ENCODE measurements around the gene BTBD2. TPM values are rescaled to one million over a fixed set of nuclear protein-coding genes. Genes with fewer than 3 reads are reported as not detected.

The BTBD2 gene
- total and polyA plus RNA-seq, 4 donors = 7.4 to 25.1 (median 20.2) TPM

- TF ChIP-seq, protein P1, sequence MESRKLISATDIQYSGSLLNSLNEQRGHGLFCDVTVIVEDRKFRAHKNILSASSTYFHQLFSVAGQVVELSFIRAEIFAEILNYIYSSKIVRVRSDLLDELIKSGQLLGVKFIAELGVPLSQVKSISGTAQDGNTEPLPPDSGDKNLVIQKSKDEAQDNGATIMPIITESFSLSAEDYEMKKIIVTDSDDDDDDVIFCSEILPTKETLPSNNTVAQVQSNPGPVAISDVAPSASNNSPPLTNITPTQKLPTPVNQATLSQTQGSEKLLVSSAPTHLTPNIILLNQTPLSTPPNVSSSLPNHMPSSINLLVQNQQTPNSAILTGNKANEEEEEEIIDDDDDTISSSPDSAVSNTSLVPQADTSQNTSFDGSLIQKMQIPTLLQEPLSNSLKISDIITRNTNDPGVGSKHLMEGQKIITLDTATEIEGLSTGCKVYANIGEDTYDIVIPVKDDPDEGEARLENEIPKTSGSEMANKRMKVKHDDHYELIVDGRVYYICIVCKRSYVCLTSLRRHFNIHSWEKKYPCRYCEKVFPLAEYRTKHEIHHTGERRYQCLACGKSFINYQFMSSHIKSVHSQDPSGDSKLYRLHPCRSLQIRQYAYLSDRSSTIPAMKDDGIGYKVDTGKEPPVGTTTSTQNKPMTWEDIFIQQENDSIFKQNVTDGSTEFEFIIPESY (IDR thresholded peaks at IDR 0.05) = no peak
- TF ChIP-seq FOXA1 (IDR thresholded peaks at IDR 0.05) = no peak
Measured at GRCh38 chr19:2003874-2004273, 11.6 kb downstream of the BTBD2 start (continued).

DNA sequence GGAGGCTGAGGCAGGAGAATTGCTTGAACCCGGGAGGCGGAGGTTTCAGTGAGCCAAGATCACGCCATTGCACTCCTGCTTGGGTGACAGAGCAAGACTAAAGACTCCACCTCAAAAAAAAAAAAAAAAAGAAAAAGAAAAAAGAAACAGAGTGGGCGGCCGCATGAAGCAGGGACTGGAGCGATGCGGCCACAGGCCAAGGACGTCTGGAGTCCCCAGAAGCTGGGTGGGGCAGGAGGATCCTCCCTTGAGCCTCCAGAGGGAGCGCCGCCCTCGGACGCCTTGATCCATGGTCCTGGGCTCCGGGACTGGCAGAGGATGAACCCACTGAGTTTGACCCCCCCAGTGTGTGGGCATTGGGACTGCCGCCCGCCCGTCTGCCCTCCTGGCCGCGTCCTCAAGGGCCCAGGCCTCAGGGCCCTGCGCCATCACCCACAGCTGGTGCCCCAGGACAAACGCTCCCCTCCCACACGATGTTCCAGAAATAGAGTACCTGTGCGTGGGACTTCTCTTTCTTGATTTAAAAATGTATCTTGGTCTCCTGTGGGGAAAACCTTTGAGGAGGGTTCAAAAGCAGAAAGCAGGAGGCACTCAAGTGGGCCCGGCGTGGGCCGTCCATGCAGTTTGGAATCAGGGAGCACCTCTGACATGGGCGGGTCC, 15.5 kb downstream of the BTBD2 start:
- TF ChIP-seq RAD21 (IDR thresholded peaks at IDR 0.05) (no peak), JUND (IDR thresholded peaks at IDR 0.05) (no peak), EGR1 (IDR thresholded peaks at IDR 0.05; ENCODE audit: low read depth in 2 of 2) (no peak), CTCF (IDR thresholded peaks at IDR 0.05; ENCODE audit: low read depth, low read length, missing input control) (no peak), NR2F2 (IDR thresholded peaks at IDR 0.05) (no peak), TAF1 (conservative IDR thresholded peaks at IDR 0.05) (no peak), ATF3 (IDR thresholded peaks at IDR 0.05) (no peak), MAX (IDR thresholded peaks at IDR 0.05) (no peak), RXRA (IDR thresholded peaks at IDR 0.05) (no peak), FOXA2 (IDR thresholded peaks at IDR 0.05) (no peak), GABPA (IDR thresholded peaks at IDR 0.05 in 1 of 2, conservative IDR thresholded peaks at IDR 0.05 in 1 of 2) (no peak), HNF4A (conservative IDR thresholded peaks at IDR 0.05) (no peak), YY1 (IDR thresholded peaks at IDR 0.05) (no peak), HNF4G (IDR thresholded peaks at IDR 0.05) (no peak), SP1 (IDR thresholded peaks at IDR 0.05) (no peak), FOXA1 (IDR thresholded peaks at IDR 0.05) (no peak)
- TF ChIP-seq, protein P2, sequence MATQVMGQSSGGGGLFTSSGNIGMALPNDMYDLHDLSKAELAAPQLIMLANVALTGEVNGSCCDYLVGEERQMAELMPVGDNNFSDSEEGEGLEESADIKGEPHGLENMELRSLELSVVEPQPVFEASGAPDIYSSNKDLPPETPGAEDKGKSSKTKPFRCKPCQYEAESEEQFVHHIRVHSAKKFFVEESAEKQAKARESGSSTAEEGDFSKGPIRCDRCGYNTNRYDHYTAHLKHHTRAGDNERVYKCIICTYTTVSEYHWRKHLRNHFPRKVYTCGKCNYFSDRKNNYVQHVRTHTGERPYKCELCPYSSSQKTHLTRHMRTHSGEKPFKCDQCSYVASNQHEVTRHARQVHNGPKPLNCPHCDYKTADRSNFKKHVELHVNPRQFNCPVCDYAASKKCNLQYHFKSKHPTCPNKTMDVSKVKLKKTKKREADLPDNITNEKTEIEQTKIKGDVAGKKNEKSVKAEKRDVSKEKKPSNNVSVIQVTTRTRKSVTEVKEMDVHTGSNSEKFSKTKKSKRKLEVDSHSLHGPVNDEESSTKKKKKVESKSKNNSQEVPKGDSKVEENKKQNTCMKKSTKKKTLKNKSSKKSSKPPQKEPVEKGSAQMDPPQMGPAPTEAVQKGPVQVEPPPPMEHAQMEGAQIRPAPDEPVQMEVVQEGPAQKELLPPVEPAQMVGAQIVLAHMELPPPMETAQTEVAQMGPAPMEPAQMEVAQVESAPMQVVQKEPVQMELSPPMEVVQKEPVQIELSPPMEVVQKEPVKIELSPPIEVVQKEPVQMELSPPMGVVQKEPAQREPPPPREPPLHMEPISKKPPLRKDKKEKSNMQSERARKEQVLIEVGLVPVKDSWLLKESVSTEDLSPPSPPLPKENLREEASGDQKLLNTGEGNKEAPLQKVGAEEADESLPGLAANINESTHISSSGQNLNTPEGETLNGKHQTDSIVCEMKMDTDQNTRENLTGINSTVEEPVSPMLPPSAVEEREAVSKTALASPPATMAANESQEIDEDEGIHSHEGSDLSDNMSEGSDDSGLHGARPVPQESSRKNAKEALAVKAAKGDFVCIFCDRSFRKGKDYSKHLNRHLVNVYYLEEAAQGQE (IDR thresholded peaks at IDR 0.05) = no peak
- TF ChIP-seq, protein P1 (IDR thresholded peaks at IDR 0.05) = no peak
- WGBS = 95% methylated on average over 26 of the region's 26 CpGs
- Histone ChIP-seq H3K27me3 (ENCODE audit: control insufficient read depth in 4 of 4, insufficient read depth in 4 of 4, low read length in 3 of 4) (no peaks in the 10 kb centered on the region), H3K9me3 (ENCODE audit: control insufficient read depth in 4 of 4, low read length in 3 of 4) (no peaks in the 10 kb centered on the region), H3K4me1 (ENCODE audit: control insufficient read depth in 4 of 4, insufficient read depth in 4 of 4, low read length in 3 of 4) (no peaks in the 10 kb centered on the region), H3K27ac (ENCODE audit: low read depth in 1 of 2, low read length in 2 of 2) (no peak overlapping the region), H3K9ac (ENCODE audit: low read depth in 1 of 2, low read length in 2 of 2) (no peak overlapping the region), H3K4me3 (ENCODE audit: low read depth in 1 of 3, low read length in 3 of 3) (no peak overlapping the region), H3K36me3 (ENCODE audit: control insufficient read depth in 4 of 4, insufficient read depth in 3 of 4, low read depth in 1 of 4, low read length in 3 of 4) (peaks cover 9 to 20% (median 14%) of the 10 kb centered on the region in 4 donors)
- DNase-seq (ENCODE audit: low spot score) = no peak

Measured in liver (tissue), 9 donors.